Spleen (tissue), 11 donors: ENCODE data around the gene ADH7. TPM values are rescaled to one million over a fixed set of nuclear protein-coding genes. Genes with fewer than 3 reads are reported as not detected.

Experiments
- DNase-seq: peaks from one replicate; pipeline ENCODE4 v3.0.0-alpha.2; 2020
- H3K27ac ChIP-seq, 8 donors: fragments of 200-600 bp; sonication (generic) in 7 of 8; 1 replicate in 4 of 8; 2 replicates in 4 of 8; pipeline versions ENCODE4 v1.5.0 to v1.8.0; 2016 to 2021; ENCODE audit warnings: inconsistent platforms in 4 of 8, mild to moderate bottlenecking in 4 of 8, moderate library complexity in 1 of 8
- H3K27me3 ChIP-seq, 7 donors: fragments of 200-600 bp; sonication (generic) in 6 of 7; replicated peaks in 1 of 7; 1 replicate in 4 of 7; 2 replicates in 3 of 7; pipeline versions ENCODE4 v1.5.0 to v1.8.0; 2016 to 2021; ENCODE audit warnings: inconsistent platforms in 3 of 7, mild to moderate bottlenecking in 1 of 7
- H3K36me3 ChIP-seq, 6 donors: fragments of 200-600 bp; sonication (generic) in 5 of 6; 1 replicate in 4 of 6; 2 replicates in 2 of 6; pipeline versions ENCODE4 v1.5.0 to v1.8.0; 2016 to 2021; ENCODE audit warnings: inconsistent platforms in 2 of 6
- H3K4me1 ChIP-seq, 6 donors: fragments of 200-600 bp; sonication (generic) in 5 of 6; 1 replicate in 3 of 6; 2 replicates in 3 of 6; pipeline versions ENCODE4 v1.5.0 to v1.8.0; 2016 to 2021; ENCODE audit warnings: inconsistent platforms in 3 of 6
- H3K4me3 ChIP-seq, 8 donors: fragments of 200-600 bp; sonication (generic) in 7 of 8; 1 replicate in 4 of 8; 2 replicates in 4 of 8; pipeline versions ENCODE4 v1.5.0 to v1.8.0; 2016 to 2021; ENCODE audit warnings: inconsistent platforms in 4 of 8, mild to moderate bottlenecking in 4 of 8, moderate library complexity in 2 of 8
- H3K9me3 ChIP-seq, 8 donors: fragments of 200-600 bp; sonication (generic) in 7 of 8; 1 replicate in 4 of 8; 2 replicates in 4 of 8; pipeline versions ENCODE4 v1.5.0 to v1.8.0; 2016 to 2021; ENCODE audit warnings: inconsistent platforms in 4 of 8
- POLR2A ChIP-seq, 3 donors: fragments of 450-650 bp; IDR thresholded peaks; one replicate each; pipeline ENCODE4 v1.5.1; 2017; ENCODE audit warnings: antibody characterized with exemption in 3 of 3, mild to moderate bottlenecking in 1 of 3
- POLR2AphosphoS5 ChIP-seq, 3 donors: sonication (generic); formaldehyde crosslinking; IDR thresholded peaks; one replicate each; pipeline ENCODE4 v1.5.1; 2017; ENCODE audit warnings: antibody characterized with exemption in 3 of 3
- WGBS, 5 donors: extraction: QIAGEN DNeasy Blood & Tissue Kit in 3 of 5; methylation state at CpG; one replicate each; pipeline versions ENCODE4 v1.1.5 to v1.1.7; 2013 to 2018; 5-methylcytosine and 5-hydroxymethylcytosine counted together
- intact Hi-C: fragments of 100-400 bp; cut with DNase I; formaldehyde crosslinking; loops from one replicate; pipeline ENCODE4 v1.15.0; 2023; ENCODE audit warnings: low total_unique reads
- polyA plus RNA-seq, 3 donors: library from polyadenylated mRNA; stranded (reverse); fragments of 200-250 nt; gene quantifications; one replicate each; pipeline ENCODE4 v1.2.1, GENCODE V29; 2013
- total RNA-seq, 7 donors: library from RNA; depleted of rRNA in 3 of 7; stranded (reverse); fragments of >200 nt in 3 of 7; fragmentation: NEBNext Ultra II Directional in 4 of 7; extraction: Animal tissue kit (Norgen Biotek cat#: 25700) in 4 of 7; gene quantifications; one replicate each; pipeline versions ENCODE4 v1.1.0 to v1.2.1, GENCODE V29; 2016 to 2021
- TF ChIP-seq, protein P1 (sequence below), 11 experiments: fragments of 200-600 bp in 7 of 11; fragments of 450-650 bp in 4 of 11; sonication (generic) in 4 of 11; IDR thresholded peaks in 8 of 11; conservative IDR thresholded peaks in 3 of 11; 1 replicate in 7 of 11; 2 replicates in 4 of 11; pipeline versions ENCODE4 v1.4.0 to v1.8.0; 2016 to 2021; ENCODE audit warnings: antibody characterized with exemption in 11 of 11, inconsistent platforms in 4 of 11, mild to moderate bottlenecking in 1 of 11
- donor health status: healthy with polysubstance abuse.
- donor health status: DM: no; HTN: no; CAD: no; lungs with moderate emphysema.
- donor health status: DM: no; HTN: no; CAD: no.
- donor health status: Bipolar disorder and iron deficiency.
- donor health status: healthy.
- donor health status: DM: no; HTN: no; CAD: no.
- donor health status: DM: yes; HTN: yes; CAD: no.

Gene ADH7
- total and polyA plus RNA-seq, 10 donors = 0.02 to 0.06 TPM; not detected in 8

DNA sequence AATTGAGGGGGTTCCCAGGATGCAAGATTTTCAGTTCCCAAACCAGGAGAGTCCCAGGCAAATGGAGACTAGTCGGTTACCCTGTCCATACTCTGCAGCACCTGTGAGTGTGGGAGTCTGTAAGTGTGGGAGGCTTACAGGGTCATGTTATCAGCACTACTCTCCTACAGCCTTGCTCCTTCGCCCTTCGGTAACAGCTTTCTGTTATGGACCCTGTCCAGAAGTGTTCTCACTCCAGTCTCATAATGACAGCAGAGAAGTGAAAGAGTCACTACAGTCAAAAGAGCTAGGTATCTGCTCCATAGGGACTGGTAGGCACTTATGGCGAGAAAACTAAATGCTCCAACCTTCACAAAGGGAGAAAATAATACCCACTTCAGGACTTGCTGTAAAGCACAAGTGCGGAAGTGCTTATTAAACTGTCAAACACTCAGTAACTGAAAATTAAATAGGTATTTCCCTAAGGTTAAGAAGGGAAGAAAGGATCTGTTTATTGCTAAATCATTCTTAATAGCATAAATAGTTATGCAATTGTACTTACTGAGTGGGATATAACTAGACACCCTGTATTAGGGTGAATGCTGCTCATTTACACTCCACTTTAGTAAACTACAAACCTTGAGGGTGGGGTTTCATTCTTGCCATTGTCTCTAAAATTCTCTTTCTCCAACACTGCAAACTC lies 2.7 kb upstream of the ADH7 start:
- H3K27me3 ChIP-seq = no peaks in the 10 kb centered on the region
- H3K4me3 ChIP-seq = no peak overlapping the region
- intact Hi-C loops = no loop called here
- no peak for TF ChIP-seq POLR2A (IDR thresholded peaks at IDR 0.05)
- TF ChIP-seq, protein P1, sequence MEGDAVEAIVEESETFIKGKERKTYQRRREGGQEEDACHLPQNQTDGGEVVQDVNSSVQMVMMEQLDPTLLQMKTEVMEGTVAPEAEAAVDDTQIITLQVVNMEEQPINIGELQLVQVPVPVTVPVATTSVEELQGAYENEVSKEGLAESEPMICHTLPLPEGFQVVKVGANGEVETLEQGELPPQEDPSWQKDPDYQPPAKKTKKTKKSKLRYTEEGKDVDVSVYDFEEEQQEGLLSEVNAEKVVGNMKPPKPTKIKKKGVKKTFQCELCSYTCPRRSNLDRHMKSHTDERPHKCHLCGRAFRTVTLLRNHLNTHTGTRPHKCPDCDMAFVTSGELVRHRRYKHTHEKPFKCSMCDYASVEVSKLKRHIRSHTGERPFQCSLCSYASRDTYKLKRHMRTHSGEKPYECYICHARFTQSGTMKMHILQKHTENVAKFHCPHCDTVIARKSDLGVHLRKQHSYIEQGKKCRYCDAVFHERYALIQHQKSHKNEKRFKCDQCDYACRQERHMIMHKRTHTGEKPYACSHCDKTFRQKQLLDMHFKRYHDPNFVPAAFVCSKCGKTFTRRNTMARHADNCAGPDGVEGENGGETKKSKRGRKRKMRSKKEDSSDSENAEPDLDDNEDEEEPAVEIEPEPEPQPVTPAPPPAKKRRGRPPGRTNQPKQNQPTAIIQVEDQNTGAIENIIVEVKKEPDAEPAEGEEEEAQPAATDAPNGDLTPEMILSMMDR (IDR thresholded peaks at IDR 0.05 in 8 of 11, conservative IDR thresholded peaks at IDR 0.05 in 3 of 11) = no peak
- no peak for TF ChIP-seq POLR2AphosphoS5 (IDR thresholded peaks at IDR 0.05)
- no peak overlapping the region for H3K27ac ChIP-seq
- no peak for DNase-seq
- H3K36me3 ChIP-seq = no peaks in the 10 kb centered on the region
- WGBS, 5 donors = 84 to 95% (median 88%) methylated on average over 5 of the region's 5 CpGs
- H3K9me3 ChIP-seq = no peaks in the 10 kb centered on the region
- no peaks in the 10 kb centered on the region for H3K4me1 ChIP-seq

DNA sequence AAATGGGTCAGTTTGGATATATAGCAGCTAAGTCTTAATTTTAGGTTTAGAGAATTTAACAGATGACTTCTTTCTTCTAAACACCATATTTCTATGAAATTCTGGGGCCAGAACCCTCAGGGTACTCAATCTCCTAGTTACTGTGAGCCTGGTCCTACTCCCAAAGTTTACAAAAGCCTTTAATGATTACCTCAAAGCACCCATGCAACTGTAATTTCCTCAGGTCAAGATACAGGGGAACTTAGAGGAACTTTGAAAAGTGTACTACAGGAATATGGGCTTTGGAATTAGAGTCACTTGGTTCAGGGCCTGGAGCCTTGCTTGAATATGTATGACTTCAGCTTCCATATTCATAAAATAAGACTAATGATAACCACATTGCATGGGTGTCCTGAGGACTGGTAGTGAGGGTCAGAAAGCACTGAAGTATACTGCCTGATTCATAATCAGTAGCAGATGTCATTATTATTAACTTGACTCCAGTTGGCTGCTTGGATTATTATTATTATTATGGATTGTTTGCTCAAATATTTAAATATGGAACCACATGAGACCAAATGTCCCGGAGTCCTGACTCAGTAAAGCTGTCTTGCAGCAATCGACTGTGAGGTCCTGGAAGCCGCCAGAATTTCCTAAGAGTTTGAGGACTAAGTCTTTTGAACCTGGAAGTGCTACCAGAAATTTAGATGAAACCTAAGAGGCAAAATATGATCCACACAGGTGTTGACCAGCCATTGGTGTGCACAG lies 2.0 kb upstream of the ADH7 start:
- Histone ChIP-seq H3K4me1 (no peaks in the 10 kb centered on the region), H3K9me3 (no peaks in the 10 kb centered on the region), H3K27me3 (no peaks in the 10 kb centered on the region), H3K36me3 (no peaks in the 10 kb centered on the region), H3K27ac (no peak overlapping the region), H3K4me3 (no peak overlapping the region)
- WGBS, 5 donors = 85 to 97% (median 92%) methylated on average over 3 of the region's 3 CpGs
- DNase-seq = no peak
- TF ChIP-seq POLR2A (IDR thresholded peaks at IDR 0.05) = no peak
- intact Hi-C loops = no loop called here

DNA sequence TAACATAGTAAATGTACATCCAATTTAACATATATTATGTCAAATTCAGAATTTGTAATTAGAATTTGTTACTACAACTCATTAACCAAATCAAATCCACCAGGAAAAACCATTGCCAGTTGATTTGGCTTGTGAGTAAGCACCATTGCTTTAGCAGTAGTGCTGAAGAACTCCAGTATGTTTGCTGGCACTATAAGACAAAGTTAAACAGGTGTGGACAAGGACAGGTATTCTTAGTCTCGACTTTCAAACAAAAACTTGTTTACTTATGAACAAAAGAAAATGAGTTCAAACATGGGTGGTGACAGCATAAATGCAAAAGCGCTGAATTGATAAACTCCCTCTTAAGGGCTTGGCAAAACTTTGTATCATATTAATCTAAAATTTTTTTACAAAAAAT lies 1.3 kb upstream of the ADH7 start:
- 69 to 84% (median 73%) methylated on average over 2 of the region's 2 CpGs for WGBS, 5 donors
- no peak for DNase-seq
- Histone ChIP-seq H3K36me3 (no peaks in the 10 kb centered on the region), H3K27ac (no peak overlapping the region), H3K4me1 (no peaks in the 10 kb centered on the region), H3K4me3 (no peak overlapping the region), H3K27me3 (no peaks in the 10 kb centered on the region), H3K9me3 (no peaks in the 10 kb centered on the region)
- TF ChIP-seq POLR2AphosphoS5 (IDR thresholded peaks at IDR 0.05) (no peak), POLR2A (IDR thresholded peaks at IDR 0.05) (no peak)
- TF ChIP-seq, protein P1 (IDR thresholded peaks at IDR 0.05 in 8 of 11, conservative IDR thresholded peaks at IDR 0.05 in 3 of 11) = no peak
- intact Hi-C loops = no loop called here

DNA sequence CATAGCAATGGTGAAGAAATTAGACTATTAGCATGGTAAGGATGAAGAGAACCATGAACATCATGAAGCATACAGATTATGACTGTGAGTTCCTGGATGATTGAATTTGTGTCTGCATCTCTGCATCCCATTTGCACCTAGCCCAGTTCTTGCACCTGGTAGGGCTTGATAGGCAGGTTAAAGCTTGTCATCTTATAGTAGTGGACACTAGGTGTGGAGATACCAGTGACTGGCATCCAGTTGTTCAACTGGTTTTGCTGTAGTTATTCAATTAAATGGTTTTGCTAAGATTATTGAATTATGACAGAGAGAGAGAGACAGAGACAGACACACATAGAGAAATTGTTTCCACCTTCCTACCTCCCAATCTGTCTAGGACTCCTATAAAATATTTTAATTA lies 5.0 kb downstream of the ADH7 start:
- no peaks in the 10 kb centered on the region for H3K9me3 ChIP-seq
- H3K36me3 ChIP-seq = no peaks in the 10 kb centered on the region
- no peaks in the 10 kb centered on the region for H3K4me1 ChIP-seq
- peaks cover 0 to 6% (median 0%) of the 10 kb centered on the region in 7 donors for H3K27me3 ChIP-seq
- intact Hi-C loops = no loop called here
- no peak overlapping the region for H3K27ac ChIP-seq
- DNase-seq = no peak
- TF ChIP-seq POLR2A (IDR thresholded peaks at IDR 0.05) = no peak
- TF ChIP-seq POLR2AphosphoS5 (IDR thresholded peaks at IDR 0.05) = no peak
- TF ChIP-seq, protein P1 (IDR thresholded peaks at IDR 0.05 in 8 of 11, conservative IDR thresholded peaks at IDR 0.05 in 3 of 11) = no peak
- no peak overlapping the region for H3K4me3 ChIP-seq
